ENCODE data around the gene TBC1D1. TPM values are rescaled to one million over a fixed set of nuclear protein-coding genes. Genes with fewer than 3 reads are reported as not detected.

The TBC1D1 gene
- total and polyA plus RNA-seq, 2 donors (not counting 3 experiments of a cell fraction or from before 2014, with no cell fraction given), result 63.5 to 116 TPM

- no peak for TF ChIP-seq EZH2 (IDR thresholded peaks at IDR 0.05; ENCODE audit: borderline replicate concordance, low read depth, low read length, severe bottlenecking)
- TF ChIP-seq POLR2A (IDR thresholded peaks at IDR 0.05; ENCODE audit: low read depth, low read length), result no peak
- TF ChIP-seq POLR2AphosphoS5 (IDR thresholded peaks at IDR 0.05; ENCODE audit: insufficient read depth, low read depth, low read length), result no peak
- no peak for TF ChIP-seq MYC (IDR thresholded peaks at IDR 0.05; ENCODE audit: low read depth, low read length)
- TF ChIP-seq FOS (IDR thresholded peaks at IDR 0.05; ENCODE audit: borderline replicate concordance, insufficient read depth, low read length), result no peak
- no peak for TF ChIP-seq GATA2 (IDR thresholded peaks at IDR 0.05; ENCODE audit: insufficient read depth, insufficient read length, low read depth, low read length)
- no peak for TF ChIP-seq JUN (IDR thresholded peaks at IDR 0.05; ENCODE audit: borderline replicate concordance, insufficient read depth, insufficient read length, low read depth)
- dilution Hi-C loops (cut with MboI; ENCODE audit: extremely low pct_ligation_motif_present, low sequenced_read_pairs) (no loop called here), intact Hi-C loops (cut with micrococcal nuclease) (no loop called here)
- DNase-seq (ENCODE audit: low read depth, low spot score), result no peak
- no peaks in the 10 kb centered on the region for H3K79me2 ChIP-seq (ENCODE audit: control insufficient read depth, insufficient read depth, low read length)
- POLR2A ChIA-PET, result no interaction called here
- FAIRE-seq, result no peak
- no peaks in the 10 kb centered on the region for H4K20me1 ChIP-seq (replicated peaks; ENCODE audit: control insufficient read depth, extremely low read depth, insufficient read depth, low read length)
- no peaks in the 10 kb centered on the region for H3K27me3 ChIP-seq (ENCODE audit: control insufficient read depth in 2 of 2, insufficient read depth in 2 of 2, low read length in 2 of 2)
- CTCF ChIA-PET, result no interaction called here
- no peak overlapping the region for H3K4me3 ChIP-seq (replicated peaks in 1 of 3; ENCODE audit: insufficient read depth in 1 of 3, low read depth in 1 of 3, low read length in 3 of 3)
- H3K4me2 ChIP-seq (ENCODE audit: insufficient read depth, low read length), result no peak overlapping the region
- no peaks in the 10 kb centered on the region for H3K4me1 ChIP-seq (ENCODE audit: control insufficient read depth, extremely low read depth, insufficient read depth, low read length)
- H2AFZ ChIP-seq (ENCODE audit: low read depth, low read length), result no peak overlapping the region
- H3K27ac ChIP-seq (ENCODE audit: insufficient read depth, low read depth, low read length), result no peak overlapping the region
- no TSS peak for BruUV-seq (replicated peaks)
- no peaks in the 10 kb centered on the region for H3K9me3 ChIP-seq (replicated peaks; ENCODE audit: control insufficient read depth, insufficient read depth, low read length)
- H3K9me1 ChIP-seq (replicated peaks; ENCODE audit: control insufficient read depth, extremely low read depth, insufficient read depth, low read length), result no peaks in the 10 kb centered on the region
- no peak overlapping the region for H3K9ac ChIP-seq (replicated peaks; ENCODE audit: extremely low read depth, insufficient read depth, low read length)
- peaks cover 3 to 5% of the 10 kb centered on the region in 2 experiments for H3K36me3 ChIP-seq (ENCODE audit: control insufficient read depth in 2 of 2, extremely low read depth in 1 of 2, insufficient read depth in 2 of 2, low read length in 2 of 2)
Measured at GRCh38 chr4:38017609-38018008, 126.7 kb downstream of the TBC1D1 start.

GRCh38 chr4:38020386-38020785 lies 129.5 kb downstream of the TBC1D1 start:
- Histone ChIP-seq H3K79me2 (ENCODE audit: control insufficient read depth, insufficient read depth, low read length) (no peaks in the 10 kb centered on the region), H3K4me3 (replicated peaks in 1 of 3; ENCODE audit: insufficient read depth in 1 of 3, low read depth in 1 of 3, low read length in 3 of 3) (no peak overlapping the region), H2AFZ (ENCODE audit: low read depth, low read length) (no peak overlapping the region), H3K4me2 (ENCODE audit: insufficient read depth, low read length) (no peak overlapping the region), H3K4me1 (ENCODE audit: control insufficient read depth, extremely low read depth, insufficient read depth, low read length) (peaks cover 5% of the 10 kb centered on the region), H3K9me3 (replicated peaks; ENCODE audit: control insufficient read depth, insufficient read depth, low read length) (no peaks in the 10 kb centered on the region), H3K36me3 (ENCODE audit: control insufficient read depth in 2 of 2, extremely low read depth in 1 of 2, insufficient read depth in 2 of 2, low read length in 2 of 2) (peaks cover 3 to 5% of the 10 kb centered on the region in 2 experiments), H3K27ac (ENCODE audit: insufficient read depth, low read depth, low read length) (no peak overlapping the region), H3K9me1 (replicated peaks; ENCODE audit: control insufficient read depth, extremely low read depth, insufficient read depth, low read length) (peaks cover 2% of the 10 kb centered on the region), H4K20me1 (replicated peaks; ENCODE audit: control insufficient read depth, extremely low read depth, insufficient read depth, low read length) (no peaks in the 10 kb centered on the region), H3K9ac (replicated peaks; ENCODE audit: extremely low read depth, insufficient read depth, low read length) (no peak overlapping the region), H3K27me3 (ENCODE audit: control insufficient read depth in 2 of 2, insufficient read depth in 2 of 2, low read length in 2 of 2) (no peaks in the 10 kb centered on the region)
- TF ChIP-seq MAX (IDR thresholded peaks at IDR 0.05; ENCODE audit: insufficient read depth, insufficient read length) (no peak), JUN (IDR thresholded peaks at IDR 0.05; ENCODE audit: borderline replicate concordance, insufficient read depth, insufficient read length, low read depth) (no peak), CTCF (IDR thresholded peaks at IDR 0.05; ENCODE audit: extremely low read depth in 1 of 2, insufficient read depth in 1 of 2, low read depth in 1 of 2, low read length in 2 of 2) (no peak), MYC (IDR thresholded peaks at IDR 0.05; ENCODE audit: low read depth, low read length) (no peak), FOS (IDR thresholded peaks at IDR 0.05; ENCODE audit: borderline replicate concordance, insufficient read depth, low read length) (no peak), POLR2AphosphoS5 (IDR thresholded peaks at IDR 0.05; ENCODE audit: insufficient read depth, low read depth, low read length) (no peak), POLR2A (IDR thresholded peaks at IDR 0.05; ENCODE audit: low read depth, low read length) (no peak), GATA2 (IDR thresholded peaks at IDR 0.05; ENCODE audit: insufficient read depth, insufficient read length, low read depth, low read length) (no peak), EZH2 (IDR thresholded peaks at IDR 0.05; ENCODE audit: borderline replicate concordance, low read depth, low read length, severe bottlenecking) (no peak)
- CTCF ChIA-PET, result interaction anchor here (1.4 kb wide), 3 partner anchors 9 to 44 kb away, joined by 3 to 9 read pairs (median 4); no protein-coding TSS in a partner anchor
- POLR2A ChIA-PET, result no interaction called here
- BruUV-seq (replicated peaks), result no TSS peak
- FAIRE-seq (no peak), DNase-seq (ENCODE audit: low read depth, low spot score) (no peak)
- intact Hi-C loops (cut with micrococcal nuclease), result no loop called here
- dilution Hi-C loops (cut with MboI; ENCODE audit: extremely low pct_ligation_motif_present, low sequenced_read_pairs), result no loop called here

Measured in endothelial cell of umbilical vein (primary cell).